ENCODE results near the gene ST3GAL4. TPM values are rescaled to one million over a fixed set of nuclear protein-coding genes. Genes with fewer than 3 reads are reported as not detected.

Gene ST3GAL4
- total and polyA plus RNA-seq, 2 of the 8 experiments (the other 6 are each of a cell fraction or from before 2014, with no cell fraction given), result 15.6 to 20.0 TPM

DNA sequence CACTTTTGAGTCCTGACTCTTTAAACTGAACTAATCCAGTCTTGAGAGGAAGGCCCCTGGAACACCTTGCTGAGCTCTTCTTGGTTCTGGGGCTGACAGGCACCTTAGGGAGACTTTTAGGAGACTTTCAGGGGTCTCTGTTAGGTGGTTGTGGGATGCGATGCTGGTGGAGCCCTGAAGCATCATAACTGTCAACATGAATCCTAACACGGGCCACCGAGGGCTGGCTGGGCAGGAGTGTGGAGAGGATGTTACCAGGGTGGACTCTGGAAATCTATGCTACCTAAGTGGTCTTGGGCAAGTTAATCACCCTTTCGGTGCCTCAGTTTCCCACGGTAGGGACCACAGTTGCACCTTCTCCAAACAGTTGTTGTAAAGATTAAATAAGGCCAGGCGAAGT is 106.5 kb downstream of the ST3GAL4 start (continued):
- TF ChIP-seq, protein P1, sequence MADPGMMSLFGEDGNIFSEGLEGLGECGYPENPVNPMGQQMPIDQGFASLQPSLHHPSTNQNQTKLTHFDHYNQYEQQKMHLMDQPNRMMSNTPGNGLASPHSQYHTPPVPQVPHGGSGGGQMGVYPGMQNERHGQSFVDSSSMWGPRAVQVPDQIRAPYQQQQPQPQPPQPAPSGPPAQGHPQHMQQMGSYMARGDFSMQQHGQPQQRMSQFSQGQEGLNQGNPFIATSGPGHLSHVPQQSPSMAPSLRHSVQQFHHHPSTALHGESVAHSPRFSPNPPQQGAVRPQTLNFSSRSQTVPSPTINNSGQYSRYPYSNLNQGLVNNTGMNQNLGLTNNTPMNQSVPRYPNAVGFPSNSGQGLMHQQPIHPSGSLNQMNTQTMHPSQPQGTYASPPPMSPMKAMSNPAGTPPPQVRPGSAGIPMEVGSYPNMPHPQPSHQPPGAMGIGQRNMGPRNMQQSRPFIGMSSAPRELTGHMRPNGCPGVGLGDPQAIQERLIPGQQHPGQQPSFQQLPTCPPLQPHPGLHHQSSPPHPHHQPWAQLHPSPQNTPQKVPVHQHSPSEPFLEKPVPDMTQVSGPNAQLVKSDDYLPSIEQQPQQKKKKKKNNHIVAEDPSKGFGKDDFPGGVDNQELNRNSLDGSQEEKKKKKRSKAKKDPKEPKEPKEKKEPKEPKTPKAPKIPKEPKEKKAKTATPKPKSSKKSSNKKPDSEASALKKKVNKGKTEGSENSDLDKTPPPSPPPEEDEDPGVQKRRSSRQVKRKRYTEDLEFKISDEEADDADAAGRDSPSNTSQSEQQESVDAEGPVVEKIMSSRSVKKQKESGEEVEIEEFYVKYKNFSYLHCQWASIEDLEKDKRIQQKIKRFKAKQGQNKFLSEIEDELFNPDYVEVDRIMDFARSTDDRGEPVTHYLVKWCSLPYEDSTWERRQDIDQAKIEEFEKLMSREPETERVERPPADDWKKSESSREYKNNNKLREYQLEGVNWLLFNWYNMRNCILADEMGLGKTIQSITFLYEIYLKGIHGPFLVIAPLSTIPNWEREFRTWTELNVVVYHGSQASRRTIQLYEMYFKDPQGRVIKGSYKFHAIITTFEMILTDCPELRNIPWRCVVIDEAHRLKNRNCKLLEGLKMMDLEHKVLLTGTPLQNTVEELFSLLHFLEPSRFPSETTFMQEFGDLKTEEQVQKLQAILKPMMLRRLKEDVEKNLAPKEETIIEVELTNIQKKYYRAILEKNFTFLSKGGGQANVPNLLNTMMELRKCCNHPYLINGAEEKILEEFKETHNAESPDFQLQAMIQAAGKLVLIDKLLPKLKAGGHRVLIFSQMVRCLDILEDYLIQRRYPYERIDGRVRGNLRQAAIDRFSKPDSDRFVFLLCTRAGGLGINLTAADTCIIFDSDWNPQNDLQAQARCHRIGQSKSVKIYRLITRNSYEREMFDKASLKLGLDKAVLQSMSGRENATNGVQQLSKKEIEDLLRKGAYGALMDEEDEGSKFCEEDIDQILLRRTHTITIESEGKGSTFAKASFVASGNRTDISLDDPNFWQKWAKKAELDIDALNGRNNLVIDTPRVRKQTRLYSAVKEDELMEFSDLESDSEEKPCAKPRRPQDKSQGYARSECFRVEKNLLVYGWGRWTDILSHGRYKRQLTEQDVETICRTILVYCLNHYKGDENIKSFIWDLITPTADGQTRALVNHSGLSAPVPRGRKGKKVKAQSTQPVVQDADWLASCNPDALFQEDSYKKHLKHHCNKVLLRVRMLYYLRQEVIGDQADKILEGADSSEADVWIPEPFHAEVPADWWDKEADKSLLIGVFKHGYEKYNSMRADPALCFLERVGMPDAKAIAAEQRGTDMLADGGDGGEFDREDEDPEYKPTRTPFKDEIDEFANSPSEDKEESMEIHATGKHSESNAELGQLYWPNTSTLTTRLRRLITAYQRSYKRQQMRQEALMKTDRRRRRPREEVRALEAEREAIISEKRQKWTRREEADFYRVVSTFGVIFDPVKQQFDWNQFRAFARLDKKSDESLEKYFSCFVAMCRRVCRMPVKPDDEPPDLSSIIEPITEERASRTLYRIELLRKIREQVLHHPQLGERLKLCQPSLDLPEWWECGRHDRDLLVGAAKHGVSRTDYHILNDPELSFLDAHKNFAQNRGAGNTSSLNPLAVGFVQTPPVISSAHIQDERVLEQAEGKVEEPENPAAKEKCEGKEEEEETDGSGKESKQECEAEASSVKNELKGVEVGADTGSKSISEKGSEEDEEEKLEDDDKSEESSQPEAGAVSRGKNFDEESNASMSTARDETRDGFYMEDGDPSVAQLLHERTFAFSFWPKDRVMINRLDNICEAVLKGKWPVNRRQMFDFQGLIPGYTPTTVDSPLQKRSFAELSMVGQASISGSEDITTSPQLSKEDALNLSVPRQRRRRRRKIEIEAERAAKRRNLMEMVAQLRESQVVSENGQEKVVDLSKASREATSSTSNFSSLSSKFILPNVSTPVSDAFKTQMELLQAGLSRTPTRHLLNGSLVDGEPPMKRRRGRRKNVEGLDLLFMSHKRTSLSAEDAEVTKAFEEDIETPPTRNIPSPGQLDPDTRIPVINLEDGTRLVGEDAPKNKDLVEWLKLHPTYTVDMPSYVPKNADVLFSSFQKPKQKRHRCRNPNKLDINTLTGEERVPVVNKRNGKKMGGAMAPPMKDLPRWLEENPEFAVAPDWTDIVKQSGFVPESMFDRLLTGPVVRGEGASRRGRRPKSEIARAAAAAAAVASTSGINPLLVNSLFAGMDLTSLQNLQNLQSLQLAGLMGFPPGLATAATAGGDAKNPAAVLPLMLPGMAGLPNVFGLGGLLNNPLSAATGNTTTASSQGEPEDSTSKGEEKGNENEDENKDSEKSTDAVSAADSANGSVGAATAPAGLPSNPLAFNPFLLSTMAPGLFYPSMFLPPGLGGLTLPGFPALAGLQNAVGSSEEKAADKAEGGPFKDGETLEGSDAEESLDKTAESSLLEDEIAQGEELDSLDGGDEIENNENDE (IDR thresholded peaks at IDR 0.05; ENCODE audit: insufficient replicate concordance, low read length), result no peak
- no peak for TF ChIP-seq ZNF274 (IDR thresholded peaks at IDR 0.05; ENCODE audit: borderline replicate concordance, extremely low read depth, low read length)
- TF ChIP-seq MAFK (IDR thresholded peaks at IDR 0.05; ENCODE audit: low read depth, low read length), result no peak
- no peak for TF ChIP-seq HDAC6 (IDR thresholded peaks at IDR 0.05; ENCODE audit: low read depth, low read length)
- TF ChIP-seq POLR2AphosphoS5 (IDR thresholded peaks at IDR 0.05; ENCODE audit: low read depth, low read length), result no peak
- TF ChIP-seq BRCA1 (IDR thresholded peaks at IDR 0.05; ENCODE audit: low read depth, low read length), result no peak
- TF ChIP-seq BCL11A (IDR thresholded peaks at IDR 0.05; ENCODE audit: low read depth in 2 of 2, low read length in 2 of 2), result no peak
- TF ChIP-seq SUZ12 (IDR thresholded peaks at IDR 0.05; ENCODE audit: low read length), result no peak
